WERI-Rb-1 (cell line): ENCODE results near the gene TRIO.

Experiments used
- DNase-seq: peaks from one replicate; pipeline ENCODE4 v3.0.0-alpha.2; 2020
- H3K27ac ChIP-seq: fragments of 250-450 bp; sonication (Bioruptor Pico); 2 replicates; pipeline ENCODE4 v1.5.1; 2020; ENCODE audit warnings: mild to moderate bottlenecking, moderate library complexity
- H3K27me3 ChIP-seq: fragments of 250-450 bp; sonication (Bioruptor Pico); 2 replicates; pipeline ENCODE4 v1.5.1; 2021; ENCODE audit warnings: mild to moderate bottlenecking, low read depth, moderate library complexity; ENCODE audit not compliant: insufficient read depth, severe bottlenecking
- H3K36me3 ChIP-seq: fragments of 250-450 bp; sonication (Bioruptor Pico); 2 replicates; pipeline ENCODE4 v1.5.1; 2020; ENCODE audit warnings: mild to moderate bottlenecking, moderate library complexity
- H3K4me3 ChIP-seq: 2 replicates; pipeline ENCODE4 v1.5.1; 2011; ENCODE audit warnings: low read depth, mild to moderate bottlenecking, control low read depth, low read length
- H3K9me3 ChIP-seq: fragments of 250-450 bp; sonication (Bioruptor Pico); 2 replicates; pipeline ENCODE4 v1.5.1; 2021; ENCODE audit warnings: mild to moderate bottlenecking, moderate library complexity; ENCODE audit not compliant: severe bottlenecking
- TF ChIP-seq, protein P1 (sequence below): IDR thresholded peaks from 2 replicates; pipeline ENCODE4 v1.5.1; 2011; ENCODE audit warnings: low read depth, mild to moderate bottlenecking, control low read depth, inconsistent platforms, low read length

TRIO gene

DNA sequence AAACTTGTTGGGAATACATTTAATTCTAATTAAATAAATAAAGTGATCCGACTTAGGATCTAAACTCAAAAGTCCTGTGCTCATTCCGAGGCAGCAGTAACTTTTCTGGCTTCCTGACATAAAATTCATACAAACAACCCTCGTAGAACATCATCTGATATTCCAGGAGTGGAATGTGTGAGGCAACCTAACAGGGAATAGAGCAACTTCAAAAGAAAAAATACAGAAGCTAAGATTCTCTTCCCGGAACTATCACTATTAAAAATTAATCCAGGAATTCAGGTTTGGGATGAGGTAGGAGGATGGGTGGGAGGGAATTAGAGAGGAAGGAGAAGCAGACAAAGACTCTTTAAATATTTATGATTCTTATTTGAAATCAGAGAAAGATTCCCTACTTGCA lies 32.9 kb upstream of the TRIO start:
- TF ChIP-seq, protein P1, sequence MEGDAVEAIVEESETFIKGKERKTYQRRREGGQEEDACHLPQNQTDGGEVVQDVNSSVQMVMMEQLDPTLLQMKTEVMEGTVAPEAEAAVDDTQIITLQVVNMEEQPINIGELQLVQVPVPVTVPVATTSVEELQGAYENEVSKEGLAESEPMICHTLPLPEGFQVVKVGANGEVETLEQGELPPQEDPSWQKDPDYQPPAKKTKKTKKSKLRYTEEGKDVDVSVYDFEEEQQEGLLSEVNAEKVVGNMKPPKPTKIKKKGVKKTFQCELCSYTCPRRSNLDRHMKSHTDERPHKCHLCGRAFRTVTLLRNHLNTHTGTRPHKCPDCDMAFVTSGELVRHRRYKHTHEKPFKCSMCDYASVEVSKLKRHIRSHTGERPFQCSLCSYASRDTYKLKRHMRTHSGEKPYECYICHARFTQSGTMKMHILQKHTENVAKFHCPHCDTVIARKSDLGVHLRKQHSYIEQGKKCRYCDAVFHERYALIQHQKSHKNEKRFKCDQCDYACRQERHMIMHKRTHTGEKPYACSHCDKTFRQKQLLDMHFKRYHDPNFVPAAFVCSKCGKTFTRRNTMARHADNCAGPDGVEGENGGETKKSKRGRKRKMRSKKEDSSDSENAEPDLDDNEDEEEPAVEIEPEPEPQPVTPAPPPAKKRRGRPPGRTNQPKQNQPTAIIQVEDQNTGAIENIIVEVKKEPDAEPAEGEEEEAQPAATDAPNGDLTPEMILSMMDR = no peak
- Histone ChIP-seq H3K27ac (no peak overlapping the region), H3K4me3 (no peak overlapping the region), H3K9me3 (no peaks in the 10 kb centered on the region), H3K36me3 (no peaks in the 10 kb centered on the region), H3K27me3 (peaks cover 46% of the 10 kb centered on the region)
- no peak for DNase-seq

DNA sequence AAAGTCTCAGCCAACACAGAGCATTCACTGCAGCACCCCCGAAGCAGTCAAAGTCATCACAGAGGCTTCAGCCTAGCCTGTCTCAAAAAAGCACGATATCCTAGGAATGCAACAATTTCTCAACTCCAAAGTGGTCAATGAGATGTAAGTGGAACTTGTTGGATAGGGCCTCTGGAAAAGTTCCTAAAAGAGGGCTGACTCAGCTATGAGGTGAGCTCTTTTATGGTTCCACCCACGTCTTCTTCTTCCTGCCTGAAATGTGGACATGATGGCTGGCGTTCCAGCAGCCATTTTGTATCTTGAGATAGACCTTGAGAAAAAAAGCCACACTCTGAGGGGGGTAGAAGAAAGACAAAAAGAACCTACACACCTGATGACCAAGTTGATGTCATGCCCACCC lies 32.5 kb upstream of the TRIO start:
- Histone ChIP-seq H3K36me3 (no peaks in the 10 kb centered on the region), H3K27ac (no peak overlapping the region), H3K4me3 (no peak overlapping the region), H3K9me3 (no peaks in the 10 kb centered on the region), H3K27me3 (peaks cover 44% of the 10 kb centered on the region)
- DNase-seq = no peak
- TF ChIP-seq, protein P1 = no peak

DNA sequence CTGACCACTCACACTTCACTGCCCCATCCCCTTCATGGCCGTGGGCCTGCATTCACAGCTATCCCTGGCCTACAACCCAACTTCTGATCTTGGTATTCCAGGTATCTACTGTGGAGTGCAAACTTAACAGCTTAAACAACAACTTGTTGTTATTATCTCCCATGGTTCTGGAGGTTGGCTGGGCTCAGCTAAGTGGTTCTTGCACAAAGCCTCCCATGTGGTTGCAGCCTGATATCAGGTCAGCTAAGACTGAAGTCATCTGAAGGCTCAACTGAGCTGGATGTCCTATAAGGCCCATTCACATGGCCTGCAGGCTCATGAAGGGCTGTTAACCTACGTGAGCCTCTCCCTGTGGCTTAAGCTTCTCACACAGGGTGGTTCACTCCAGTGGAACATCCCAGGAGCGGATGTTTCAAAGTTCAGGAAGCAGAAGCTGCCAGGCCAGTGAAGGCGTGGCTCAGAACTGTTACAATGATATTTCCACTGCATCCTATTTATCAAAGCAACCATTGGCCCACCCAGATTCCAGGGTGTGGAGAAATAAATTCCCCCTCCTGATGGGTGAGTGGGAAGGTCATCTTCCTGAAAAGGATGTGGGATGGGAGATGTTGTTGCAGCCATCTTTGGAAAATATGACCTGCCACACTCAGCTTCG lies 30.0 kb upstream of the TRIO start:
- Histone ChIP-seq H3K27me3 (peaks cover 26% of the 10 kb centered on the region), H3K9me3 (no peaks in the 10 kb centered on the region), H3K27ac (no peak overlapping the region), H3K36me3 (no peaks in the 10 kb centered on the region), H3K4me3 (no peak overlapping the region)
- TF ChIP-seq, protein P1 = no peak
- DNase-seq = no peak

DNA sequence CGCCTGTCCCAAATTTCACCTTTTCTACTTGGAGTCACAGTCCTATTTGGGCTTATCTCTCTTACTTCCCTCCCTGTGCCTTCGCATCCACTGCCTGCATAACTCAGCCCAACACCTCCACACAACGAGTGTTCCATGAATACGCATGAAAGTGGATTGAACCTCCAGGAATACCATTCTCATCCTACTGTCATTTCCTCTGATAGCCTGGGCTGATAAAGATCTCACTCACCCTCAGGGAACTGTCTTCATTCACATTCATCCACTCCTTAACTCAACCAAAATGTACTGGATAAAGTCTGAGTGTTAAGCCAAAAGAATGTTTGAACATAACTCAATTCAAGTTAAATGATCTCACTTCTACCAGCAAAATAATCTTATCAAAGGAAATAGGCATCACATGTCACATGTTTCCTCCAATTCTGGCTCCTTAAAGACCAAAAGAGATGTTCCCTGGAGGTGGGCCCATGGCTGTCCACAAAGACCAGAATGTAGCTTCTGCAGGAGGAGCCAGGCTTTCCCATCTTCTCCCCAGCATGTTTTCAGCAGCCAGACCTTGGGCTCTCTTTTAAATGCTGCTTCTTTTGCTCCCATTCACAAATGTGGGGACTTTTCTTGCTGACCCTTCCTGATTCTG lies 28.4 kb upstream of the TRIO start:
- Histone ChIP-seq H3K27me3 (peaks cover 20% of the 10 kb centered on the region), H3K9me3 (no peaks in the 10 kb centered on the region), H3K36me3 (no peaks in the 10 kb centered on the region), H3K4me3 (no peak overlapping the region), H3K27ac (no peak overlapping the region)
- TF ChIP-seq, protein P1 = no peak
- DNase-seq = no peak

DNA sequence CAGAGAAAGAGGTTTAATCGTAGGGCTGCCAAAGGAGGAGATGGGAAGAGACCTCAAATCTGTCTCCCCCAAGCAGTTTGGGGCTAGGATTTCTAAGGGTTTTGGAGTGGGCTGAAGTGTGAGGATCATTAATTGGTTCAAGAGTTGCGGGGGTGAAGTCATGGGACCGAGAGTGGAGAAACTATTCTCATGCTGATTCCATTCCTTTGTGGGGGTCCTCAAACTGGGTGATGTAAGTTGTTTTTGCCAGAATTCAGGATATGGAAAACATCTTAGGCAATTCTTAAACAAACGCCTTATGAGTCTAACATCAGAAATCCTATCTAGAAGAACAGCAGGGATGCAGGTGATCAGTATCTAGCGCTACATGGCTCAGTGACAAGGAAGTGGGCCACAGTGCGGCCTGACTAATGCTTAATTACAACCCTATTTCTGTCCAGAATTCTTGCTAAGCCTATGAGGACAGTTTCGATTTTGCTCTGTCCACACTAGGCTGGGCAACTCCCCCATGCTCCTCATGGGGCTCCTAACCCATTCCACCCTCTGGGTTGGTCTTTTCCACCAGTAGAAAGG lies 27.7 kb upstream of the TRIO start:
- H3K27me3 ChIP-seq = peaks cover 20% of the 10 kb centered on the region
- DNase-seq = no peak
- H3K9me3 ChIP-seq = no peaks in the 10 kb centered on the region
- TF ChIP-seq, protein P1 = no peak
- H3K4me3 ChIP-seq = no peak overlapping the region
- no peak overlapping the region for H3K27ac ChIP-seq
- no peaks in the 10 kb centered on the region for H3K36me3 ChIP-seq
